Measurements from ENCODE around the gene NEK6. TPM values are rescaled to one million over a fixed set of nuclear protein-coding genes. Genes with fewer than 3 reads are reported as not detected.

Gene NEK6
- total RNA-seq, 4 donors from 2014 or later, result 14.1 to 21.9 (median 15.1) TPM

GRCh38 chr9:124303762-124304161 is 46.0 kb downstream of the NEK6 start:
- intact Hi-C loops (cut with DNase I), result no loop called here
- Histone ChIP-seq H3K9me3 (no peaks in the 10 kb centered on the region), H3K27ac (replicated peaks in 1 of 4) (no peak overlapping the region), H3K27me3 (no peaks in the 10 kb centered on the region), H3K36me3 (peaks cover 6 to 32% (median 18%) of the 10 kb centered on the region in 4 donors), H3K4me3 (no peak overlapping the region), H3K4me1 (peaks cover 1 to 30% (median 21%) of the 10 kb centered on the region in 4 donors)
- 92% methylated on average over 14 of the region's 14 CpGs for WGBS
- DNase-seq (ENCODE audit: extremely low spot score), result no peak
- TF ChIP-seq CTCF (IDR thresholded peaks at IDR 0.05) (no peak), EP300 (IDR thresholded peaks at IDR 0.05) (no peak), POLR2AphosphoS5 (IDR thresholded peaks at IDR 0.05) (no peak)

DNA sequence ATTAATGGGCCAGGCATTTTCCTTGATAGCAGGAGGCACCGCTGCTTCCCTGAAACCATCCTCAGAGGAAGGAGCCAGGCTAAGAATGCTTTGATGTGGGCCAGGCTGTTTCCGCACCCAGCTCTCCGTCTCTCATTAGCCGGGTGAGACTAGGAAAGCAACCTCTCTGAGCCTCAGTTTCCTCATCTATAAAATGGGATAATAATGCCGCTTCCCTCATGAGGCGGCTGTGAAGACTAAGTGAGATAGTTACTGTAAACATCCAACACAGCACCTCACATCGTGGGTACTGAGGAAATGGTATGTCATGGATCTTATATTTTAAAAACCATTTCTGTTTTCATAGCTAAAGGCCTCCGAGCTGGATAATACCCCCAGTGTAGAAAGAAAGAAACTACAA is 46.5 kb downstream of the NEK6 start:
- H3K4me3 ChIP-seq, result no peak overlapping the region
- no peaks in the 10 kb centered on the region for H3K27me3 ChIP-seq
- no peak for DNase-seq (ENCODE audit: extremely low spot score)
- H3K9me3 ChIP-seq, result no peaks in the 10 kb centered on the region
- TF ChIP-seq EP300 (IDR thresholded peaks at IDR 0.05) (no peak), CTCF (IDR thresholded peaks at IDR 0.05) (no peak), POLR2A (IDR thresholded peaks at IDR 0.05; ENCODE audit: low read depth) (no peak), POLR2AphosphoS5 (IDR thresholded peaks at IDR 0.05) (no peak)
- intact Hi-C loops (cut with DNase I), result no loop called here
- H3K4me1 ChIP-seq, result peaks cover 0 to 30% (median 16%) of the 10 kb centered on the region in 4 donors
- 91% methylated on average over 8 of the region's 8 CpGs for WGBS
- no peak overlapping the region for H3K27ac ChIP-seq (replicated peaks in 1 of 4)
- H3K36me3 ChIP-seq, result peaks cover 6 to 37% (median 19%) of the 10 kb centered on the region in 4 donors

DNA sequence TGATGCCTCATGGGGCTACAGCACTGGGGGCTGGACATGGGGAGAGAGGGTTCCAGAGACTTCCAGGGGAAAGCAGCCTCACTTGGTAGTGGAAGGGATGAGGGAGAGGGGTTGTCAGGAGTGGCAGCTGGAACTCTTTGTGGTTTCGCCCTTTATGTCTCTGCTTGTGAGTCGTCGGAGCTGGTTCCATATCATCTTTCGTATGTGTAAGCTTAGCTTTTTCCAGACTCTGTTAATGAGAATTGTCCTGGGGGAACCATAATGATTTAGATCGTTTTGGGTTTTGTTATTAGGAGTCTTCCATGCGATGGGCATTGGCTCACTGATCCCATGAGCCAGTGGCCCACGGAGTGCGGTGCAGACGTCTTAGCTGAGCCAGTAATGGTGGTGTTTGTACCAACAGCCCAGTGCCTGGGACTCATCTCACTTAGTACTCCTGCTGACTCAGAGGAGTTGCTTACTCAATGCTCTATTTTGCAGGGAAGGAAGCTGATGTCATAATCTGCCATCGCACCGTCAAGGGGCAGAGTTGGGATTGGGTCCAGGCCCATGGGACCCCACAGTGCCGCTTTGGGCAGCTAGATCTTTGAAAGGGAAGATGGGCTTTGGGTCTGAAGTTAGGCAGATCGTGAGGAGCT is 48.5 kb downstream of the NEK6 start:
- TF ChIP-seq EP300 (IDR thresholded peaks at IDR 0.05), result no peak
- no peak for TF ChIP-seq CTCF (IDR thresholded peaks at IDR 0.05)
- H3K27me3 ChIP-seq, result no peaks in the 10 kb centered on the region
- H3K9me3 ChIP-seq, result no peaks in the 10 kb centered on the region
- no peak overlapping the region for H3K4me3 ChIP-seq
- DNase-seq (ENCODE audit: extremely low spot score), result no peak
- H3K36me3 ChIP-seq, result peaks cover 6 to 40% (median 22%) of the 10 kb centered on the region in 4 donors
- intact Hi-C loops (cut with DNase I), result no loop called here
- peaks cover 0 to 14% (median 3%) of the 10 kb centered on the region in 4 donors for H3K4me1 ChIP-seq
- 74% methylated on average over 11 of the region's 13 CpGs for WGBS
- H3K27ac ChIP-seq (replicated peaks in 1 of 4), result peak overlapping the region; percentile 7 to 36 (median 26)

DNA sequence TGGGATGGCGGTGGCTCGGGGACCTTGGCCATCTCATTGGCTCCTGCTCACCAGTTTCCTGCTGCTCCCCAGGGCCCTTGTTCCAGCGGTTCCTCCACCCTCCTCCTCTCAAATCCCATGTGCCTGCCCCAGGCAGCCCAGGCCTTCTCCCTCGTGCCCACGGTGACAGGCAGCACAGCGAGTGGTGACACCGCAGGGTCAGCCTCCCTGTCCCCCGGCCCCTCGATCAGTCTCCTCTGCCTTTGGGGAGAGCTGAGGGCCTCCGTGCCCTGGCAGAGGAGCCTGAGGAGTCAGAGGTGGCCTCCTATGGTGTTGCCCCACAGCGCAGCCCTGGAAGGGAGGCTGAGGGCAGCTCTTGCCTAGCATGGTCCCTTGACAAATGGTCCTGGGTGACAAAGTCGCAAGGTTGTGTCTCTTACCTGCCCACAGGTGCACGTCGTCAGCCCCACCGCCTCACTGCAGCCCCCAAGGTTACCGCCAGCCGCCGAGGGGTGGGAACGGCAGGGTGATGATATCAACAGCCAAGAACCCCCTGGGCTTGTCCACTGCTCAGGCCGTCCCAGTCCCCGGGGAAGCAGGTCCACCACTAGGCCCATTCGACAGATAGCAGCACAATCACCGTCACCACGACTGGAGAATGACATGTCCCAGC is 49.8 kb downstream of the NEK6 start:
- Histone ChIP-seq H3K4me1 (peaks cover 0 to 14% (median 3%) of the 10 kb centered on the region in 4 donors), H3K27me3 (no peaks in the 10 kb centered on the region), H3K27ac (replicated peaks in 1 of 4) (peak overlapping the region in 1 of 4 donors; percentile 13), H3K9me3 (no peaks in the 10 kb centered on the region), H3K36me3 (peaks cover 6 to 35% (median 22%) of the 10 kb centered on the region in 4 donors), H3K4me3 (no peak overlapping the region)
- 85% methylated on average over 14 of the region's 24 CpGs for WGBS
- DNase-seq (ENCODE audit: extremely low spot score), result no peak
- TF ChIP-seq EP300 (IDR thresholded peaks at IDR 0.05), result no peak
- TF ChIP-seq POLR2A (IDR thresholded peaks at IDR 0.05; ENCODE audit: low read depth), result no peak
- TF ChIP-seq CTCF (IDR thresholded peaks at IDR 0.05), result no peak
- no peak for TF ChIP-seq POLR2AphosphoS5 (IDR thresholded peaks at IDR 0.05)
- intact Hi-C loops (cut with DNase I), result no loop called here

Data from esophagus muscularis mucosa (tissue), 4 donors.